IMR-90 (cell line): ENCODE data around the gene ASF1B. TPM values are rescaled to one million over a fixed set of nuclear protein-coding genes. Genes with fewer than 3 reads are reported as not detected.

Experiments used
- ATAC-seq: fragments of 200-7000 bp; cut with Tn5 transposase; 2 replicates; pipeline ENCODE4 v1.9.1; 2020; ENCODE audit warnings: low read depth, mild to moderate bottlenecking, moderate library complexity
- BruUV-seq: library from RNA; stranded (reverse); fragments of 400-500 nt; replicated peaks from 2 replicates; lab custom pipeline; 2021; lab: Mats Ljungman, UMichigan
- CTCF ChIA-PET: fragments of 300-600 bp; formaldehyde crosslinking; extraction: SDS; loops from one replicate; lab custom pipeline; 2021; ENCODE audit warnings: antibody characterized with exemption; lab: Yijun Ruan, JAX
- POLR2A ChIA-PET: fragments of 300-600 bp; sonication (Branson Sonifier 250); formaldehyde crosslinking; loops from one replicate; lab custom pipeline; 2022; ENCODE audit warnings: antibody characterized with exemption; ENCODE audit not compliant: unreplicated experiment; lab: Charles Lee
- DNase-seq: peaks from one replicate; pipeline ENCODE4 v3.0.0; 2013
- H2AFZ ChIP-seq: replicated peaks from 2 replicates; pipeline ENCODE3; 2013; ENCODE audit warnings: low read length, mild to moderate bottlenecking; ENCODE audit not compliant: poor library complexity
- H2AK5ac ChIP-seq: 2 replicates; pipeline ENCODE4 v1.6.1; 2013; ENCODE audit warnings: low read depth, low read length, inconsistent platforms
- H2AK9ac ChIP-seq: replicated peaks from 2 replicates; pipeline ENCODE3; 2013; ENCODE audit warnings: mild to moderate bottlenecking, low read depth, low read length, moderate library complexity; ENCODE audit not compliant: poor library complexity
- H2BK120ac ChIP-seq: 2 replicates; pipeline ENCODE4 v1.6.1; 2013; ENCODE audit warnings: low read depth, low read length, inconsistent platforms
- H2BK15ac ChIP-seq: 3 replicates; pipeline ENCODE4 v1.6.1; 2013; ENCODE audit warnings: low read depth, low read length, inconsistent platforms
- H2BK20ac ChIP-seq: 2 replicates; pipeline ENCODE4 v1.6.1; 2013; ENCODE audit warnings: low read depth, mild to moderate bottlenecking, inconsistent platforms, low read length, moderate library complexity
- H2BK5ac ChIP-seq: 2 replicates; pipeline ENCODE4 v1.6.1; 2013; ENCODE audit warnings: mild to moderate bottlenecking, low read depth, low read length, inconsistent platforms; ENCODE audit not compliant: poor library complexity, severe bottlenecking
- H3K14ac ChIP-seq: replicated peaks from 2 replicates; pipeline ENCODE4 v1.6.1; 2013; ENCODE audit warnings: low read depth, low read length, inconsistent platforms
- H3K18ac ChIP-seq: 2 replicates; pipeline ENCODE4 v1.6.1; 2013; ENCODE audit warnings: low read depth, low read length, control low read depth
- H3K23ac ChIP-seq: 2 replicates; pipeline ENCODE4 v1.6.1; 2013; ENCODE audit warnings: low read depth, low read length, inconsistent platforms
- H3K27ac ChIP-seq: 2 replicates; pipeline ENCODE4 v1.5.1; 2013; ENCODE audit warnings: mild to moderate bottlenecking, control low read depth, low read length; ENCODE audit not compliant: insufficient read depth
- H3K27me3 ChIP-seq: 2 replicates; pipeline ENCODE4 v1.6.1; 2013; ENCODE audit warnings: low read length; ENCODE audit not compliant: control insufficient read depth, insufficient read depth
- H3K36me3 ChIP-seq: 2 replicates; pipeline ENCODE4 v1.6.1; 2013; ENCODE audit warnings: low read length, mixed read lengths; ENCODE audit not compliant: control insufficient read depth, insufficient read depth
- H3K4ac ChIP-seq: 2 replicates; pipeline ENCODE4 v1.6.1; 2013; ENCODE audit warnings: low read depth, low read length, inconsistent platforms
- H3K4me1 ChIP-seq: 2 replicates; pipeline ENCODE4 v1.6.1; 2013; ENCODE audit warnings: low read length, mixed read lengths; ENCODE audit not compliant: control insufficient read depth, insufficient read depth
- H3K4me2 ChIP-seq: 2 replicates; pipeline ENCODE4 v1.6.1; 2013; ENCODE audit warnings: low read depth, mild to moderate bottlenecking, control low read depth, low read length, moderate library complexity
- H3K4me3 ChIP-seq: 2 replicates; pipeline ENCODE4 v1.5.1; 2013; ENCODE audit warnings: low read depth, mild to moderate bottlenecking, control low read depth, low read length, moderate library complexity; ENCODE audit not compliant: insufficient read depth
- H3K56ac ChIP-seq: 2 replicates; pipeline ENCODE4 v1.6.1; 2013; ENCODE audit warnings: low read length, inconsistent platforms; ENCODE audit not compliant: insufficient read depth; ENCODE audit errors: extremely low read depth
- H3K79me1 ChIP-seq, 2 experiments: 2 replicates each; pipeline ENCODE4 v1.6.1; 2013; ENCODE audit warnings: low read length in 2 of 2, inconsistent platforms in 1 of 2, low read depth in 1 of 2
- H3K9ac ChIP-seq: 2 replicates; pipeline ENCODE4 v1.6.1; 2013; ENCODE audit warnings: low read depth, low read length, control low read depth
- H3K9me1 ChIP-seq: 2 replicates; pipeline ENCODE4 v1.6.1; 2013; ENCODE audit warnings: low read length, inconsistent platforms; ENCODE audit not compliant: insufficient read depth
- H3K9me3 ChIP-seq: 2 replicates; pipeline ENCODE4 v1.6.1; 2013; ENCODE audit warnings: low read length; ENCODE audit not compliant: control insufficient read depth, insufficient read depth
- H4K20me1 ChIP-seq: 2 replicates; pipeline ENCODE4 v1.6.1; 2013; ENCODE audit warnings: low read length, inconsistent platforms; ENCODE audit not compliant: insufficient read depth
- H4K5ac ChIP-seq: 2 replicates; pipeline ENCODE4 v1.6.1; 2013; ENCODE audit warnings: mild to moderate bottlenecking, low read depth, low read length, control low read depth
- H4K8ac ChIP-seq, 2 experiments: 2 replicates each; pipeline ENCODE4 v1.6.1; 2013; ENCODE audit warnings: low read depth in 2 of 2, low read length in 2 of 2, control low read depth in 1 of 2, inconsistent platforms in 1 of 2
- H4K91ac ChIP-seq: 2 replicates; pipeline ENCODE4 v1.6.1; 2013; ENCODE audit warnings: low read depth, low read length, inconsistent platforms; ENCODE audit not compliant: insufficient read depth
- CEBPB ChIP-seq: IDR thresholded peaks from 2 replicates; pipeline ENCODE4 v1.6.1; 2012; ENCODE audit warnings: low read depth, low read length, improper control_type of control experiment
- ELK1 ChIP-seq: fragments of 150-350 bp; IDR thresholded peaks from 2 replicates; pipeline ENCODE4 v1.6.1; 2016; ENCODE audit warnings: low read depth, mild to moderate bottlenecking, low read length, moderate library complexity, borderline replicate concordance
- MXI1 ChIP-seq: IDR thresholded peaks from 2 replicates; pipeline ENCODE4 v1.6.1; 2012; ENCODE audit warnings: low read depth, mild to moderate bottlenecking, low read length, moderate library complexity, borderline replicate concordance
- WGBS, 2 experiments: methylation state at CpG; one replicate each; pipeline versions ENCODE4 v1.1.5 to v1.1.7; 2013; ENCODE audit warnings: missing lambda C conversion rate in 2 of 2; ENCODE audit not compliant: insufficient read length in 1 of 2; ENCODE audit errors: extremely low coverage in 2 of 2; 5-methylcytosine and 5-hydroxymethylcytosine counted together
- dilution Hi-C: fragments of 300-500 bp; cut with HindIII; formaldehyde crosslinking; loops from one replicate; pipeline ENCODE4 v1.14.3; 2018; ENCODE audit warnings: low sequenced_read_pairs; ENCODE audit not compliant: unreplicated experiment
- in situ Hi-C: fragments of 300-500 bp; cut with MboI; formaldehyde crosslinking; loops from 3 replicates; pipeline ENCODE4 v1.14.3; 2019; ENCODE audit warnings: low sequenced_read_pairs, inconsistent platforms, mixed read lengths
- intact Hi-C: fragments of 100-400 bp; cut with micrococcal nuclease; formaldehyde crosslinking; loops from 2 replicates; pipeline ENCODE4 v1.10.0; 2022
- polyA plus RNA-seq, 3 experiments: library from polyadenylated mRNA; depleted of rRNA; stranded (reverse); fragments of >200 nt; gene quantifications; 2 replicates each; pipeline ENCODE4 v1.2.3, GENCODE V29; 2012; ENCODE audit warnings: low replicate concordance in 1 of 3
- total RNA-seq: library from RNA; depleted of rRNA; stranded (reverse); fragments of >200 nt; gene quantifications from 2 replicates; pipeline ENCODE4 v1.2.3, GENCODE V29; 2012

The ASF1B gene
- total and polyA plus RNA-seq, 2 of the 4 experiments (the other 2 are of a cell fraction) = 10.4 to 12.1 TPM

GRCh38 chr19:14135985-14136508 lies 342 bp downstream of the ASF1B start:
- Histone ChIP-seq H4K91ac (peak overlapping the region; percentile 49; the same call in 1 of the 2 replicates), H3K4ac (0 out of 2 replicates have a peak overlapping the region, but pooled peaks have one; percentile 17), H3K23ac (0 out of 2 replicates have a peak overlapping the region, but pooled peaks have one; percentile 53), H3K79me1 (peaks cover 15 to 45% of the 10 kb centered on the region in 2 experiments), H3K36me3 (no peaks in the 10 kb centered on the region), H2BK120ac (no peak overlapping the region), H3K27me3 (no peaks in the 10 kb centered on the region), H3K9ac (peak overlapping the region; percentile 30; the same call in 1 of the 2 replicates), H3K4me2 (peak overlapping the region; percentile 71), H3K9me1 (no peaks in the 10 kb centered on the region), H4K8ac (no peak overlapping the region), H2AK5ac (peak overlapping the region; percentile 82; the same call in 1 of the 2 replicates), H2AK9ac (peak overlapping the region; percentile 94), H2BK5ac (no peak overlapping the region), H3K14ac (no peak overlapping the region), H3K18ac (no peak overlapping the region), H3K4me3 (peak overlapping the region; percentile 66), H4K5ac (no peak overlapping the region), H3K9me3 (no peaks in the 10 kb centered on the region), H2BK20ac (no peak overlapping the region), H3K56ac (no peak overlapping the region; the same call in 1 of the 2 replicates), H2BK15ac (no peak overlapping the region), H4K20me1 (peaks cover 9% of the 10 kb centered on the region; the same call in 1 of the 2 replicates), H3K4me1 (peaks cover 6% of the 10 kb centered on the region), H3K27ac (peak overlapping the region; percentile 53; the same call in 1 of the 2 replicates), H2AFZ (peak overlapping the region; percentile 99)
- dilution Hi-C loops (no loop called here), intact Hi-C loops (loop anchor here (2.0 to 5.0 kb wide), 3 partner anchors 45 to 341 kb away; partner anchors contain the start of genes PTGER1 and SAMD1), in situ Hi-C loops (no loop called here)
- BruUV-seq = no TSS peak
- ChIA-PET POLR2A (no interaction called here), CTCF (interaction anchor here (0.6 to 1.7 kb wide), 17 partner anchors 12 to 284 kb away, joined by 3 to 8 read pairs (median 4); no protein-coding TSS in a partner anchor)
- DNase-seq (no peak), ATAC-seq (no peak)
- no peak for TF ChIP-seq CEBPB
- no peak for TF ChIP-seq ELK1
- TF ChIP-seq MXI1 = no peak
- WGBS, 2 experiments = 0% methylated on average over 6 of the region's 38 CpGs; no CpG with 5 or more reads in 1 of the 2 experiments
